GM21717 (cell line): Measurements from ENCODE around the gene MZT1.
"Not testable (repeated sequence)": the region's sequence is repeated elsewhere in the genome, so short reads cannot be mapped to it uniquely, and the experiment has no call there.

Experiments used
- ATAC-seq: cut with Tn5 transposase; IDR thresholded peaks from one replicate; pipeline ENCODE4 v1.9.1; 2021; ENCODE audit warnings: mild to moderate bottlenecking, moderate library complexity; ENCODE audit not compliant: unreplicated experiment

Gene MZT1, protein sequence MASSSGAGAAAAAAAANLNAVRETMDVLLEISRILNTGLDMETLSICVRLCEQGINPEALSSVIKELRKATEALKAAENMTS

DNA sequence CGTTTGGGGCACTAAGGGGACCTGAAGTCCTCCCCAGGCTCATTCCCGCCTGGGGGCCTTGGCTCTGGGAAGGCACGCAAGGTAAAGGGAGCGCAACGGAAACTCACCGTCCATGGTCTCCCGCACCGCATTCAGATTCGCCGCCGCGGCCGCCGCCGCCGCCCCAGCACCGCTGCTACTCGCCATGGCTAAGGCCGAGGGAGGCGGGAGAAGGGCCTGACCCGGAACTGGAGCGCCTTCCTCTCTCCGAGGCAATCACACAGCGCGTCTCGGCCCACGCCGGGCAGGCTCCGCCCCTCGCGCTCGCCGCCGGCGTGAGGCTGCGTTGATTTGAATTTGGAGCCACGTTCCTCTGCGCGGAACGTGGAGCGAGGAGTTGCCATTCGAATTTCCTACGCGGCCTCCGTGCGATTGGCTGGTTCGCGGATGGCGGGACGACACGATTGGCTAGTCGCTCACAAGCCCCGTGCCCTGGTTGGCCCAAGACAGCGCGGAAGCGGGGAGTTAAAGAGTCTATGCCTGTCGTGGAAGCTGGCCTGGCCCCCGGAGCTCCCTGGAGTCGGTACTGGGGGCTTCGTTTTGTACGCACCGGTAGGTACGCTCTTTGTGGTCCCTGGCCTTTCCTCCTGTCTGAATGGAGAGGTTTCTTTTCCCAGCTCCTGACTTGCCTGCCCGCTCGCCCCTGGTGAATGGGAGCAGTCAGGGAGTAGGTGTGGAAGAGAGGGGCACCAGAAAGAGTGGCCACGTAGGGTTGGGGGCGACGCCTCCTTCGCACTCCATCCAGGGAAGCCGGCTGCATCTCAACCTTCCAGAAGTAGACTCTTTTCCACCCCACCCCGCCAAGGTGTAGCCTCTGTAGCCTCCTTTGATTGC is at the start of gene MZT1, which contains the start of gene BORA:
MZT1 (minus strand) TSS at position 213 of the 873 bp plus-strand sequence; CDS start at position 186, 27 bp downstream.
BORA (plus strand) TSS at position 507 of the 873 bp plus-strand sequence. CDS start 1,018 bp downstream, outside the sequence.
- peak; percentile 98 for ATAC-seq

DNA sequence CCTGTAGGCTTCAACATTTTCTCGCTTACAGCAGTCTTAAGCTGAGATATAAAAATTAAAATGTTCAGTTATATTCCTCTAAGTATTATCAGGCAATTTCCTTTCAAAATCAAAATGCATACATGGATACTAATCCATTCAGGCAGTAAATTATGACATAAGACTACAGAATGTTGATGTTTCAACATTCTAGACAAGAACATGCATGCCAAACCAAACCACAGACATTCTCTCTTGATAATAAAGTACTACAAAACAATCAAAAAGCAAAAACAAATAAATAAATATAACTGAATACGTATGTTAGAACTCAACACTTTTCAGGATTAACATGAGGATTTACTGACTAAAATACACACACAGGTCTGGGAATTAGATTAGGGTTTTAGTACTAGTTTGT is 46.6 kb upstream of the MZT1 start:
- no peak for ATAC-seq

DNA sequence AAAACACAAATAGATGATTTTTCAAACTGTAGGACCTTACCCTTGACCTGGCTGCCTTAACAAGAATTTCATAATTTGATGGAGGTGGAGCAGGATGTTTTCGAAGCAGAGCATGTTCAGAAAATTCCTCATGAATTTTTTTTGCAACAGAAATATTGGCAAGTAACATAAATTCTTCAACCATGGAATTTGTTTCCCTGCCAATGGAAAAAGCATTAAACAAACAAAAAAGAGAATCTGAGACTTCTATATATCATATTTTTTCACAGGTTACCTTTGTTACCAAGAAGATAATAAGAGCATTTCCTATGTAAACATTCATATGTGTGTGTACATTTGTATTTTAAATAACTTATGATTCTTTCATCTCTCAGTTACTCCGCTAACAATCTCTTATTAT is 36.0 kb upstream of the MZT1 start:
- ATAC-seq: no peak

DNA sequence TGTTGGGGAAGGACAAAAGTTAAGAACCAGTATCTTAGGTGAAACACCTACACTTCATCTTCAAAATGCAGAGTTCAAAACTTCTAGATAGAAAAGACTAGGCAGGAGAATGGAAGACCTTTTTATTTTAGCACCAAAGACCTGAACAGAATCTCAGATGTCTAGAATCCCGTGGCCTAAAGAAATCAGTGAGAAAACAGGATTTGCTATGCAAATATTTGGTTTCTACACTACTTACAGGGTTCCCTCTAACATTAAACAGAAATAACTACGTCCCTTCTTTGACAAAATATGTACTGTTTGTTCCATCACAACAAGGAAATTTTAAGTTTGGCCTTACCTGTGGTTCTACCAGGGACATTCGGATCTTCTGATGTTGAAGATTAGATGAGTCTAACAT is 32.8 kb upstream of the MZT1 start:
- ATAC-seq: no peak

DNA sequence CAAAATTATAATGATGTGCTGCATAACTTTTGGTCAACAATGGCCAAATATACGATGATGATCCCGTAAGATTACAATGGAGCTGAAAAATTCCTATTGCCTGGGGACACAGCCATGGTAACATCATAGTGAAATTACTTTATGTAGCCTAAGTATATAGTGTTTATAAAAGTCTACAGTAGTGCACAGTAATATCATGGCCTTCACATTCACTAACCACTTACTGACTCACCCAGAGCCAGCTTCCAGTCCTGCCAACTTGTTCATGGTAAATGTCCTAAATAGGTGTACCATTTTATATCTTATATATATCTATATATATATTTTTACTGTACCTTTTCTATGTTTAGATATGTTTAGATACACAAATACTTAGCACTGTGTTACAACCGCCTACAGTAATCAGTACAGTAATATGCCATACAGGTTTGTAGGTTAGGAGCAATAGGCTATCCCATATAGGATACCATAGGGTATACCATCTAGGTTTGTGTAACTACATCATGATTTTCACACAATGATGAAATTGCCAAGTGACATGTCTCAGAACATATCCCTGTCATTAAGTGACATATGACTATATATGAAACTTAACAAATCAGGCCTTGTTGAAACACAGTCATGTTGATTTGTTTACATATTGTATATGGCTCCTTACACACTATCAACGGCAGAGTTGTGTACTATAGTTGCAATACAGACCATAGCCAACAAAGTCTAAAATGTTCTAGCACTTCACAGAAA is 30.5 kb upstream of the MZT1 start:
- no peak for ATAC-seq

DNA sequence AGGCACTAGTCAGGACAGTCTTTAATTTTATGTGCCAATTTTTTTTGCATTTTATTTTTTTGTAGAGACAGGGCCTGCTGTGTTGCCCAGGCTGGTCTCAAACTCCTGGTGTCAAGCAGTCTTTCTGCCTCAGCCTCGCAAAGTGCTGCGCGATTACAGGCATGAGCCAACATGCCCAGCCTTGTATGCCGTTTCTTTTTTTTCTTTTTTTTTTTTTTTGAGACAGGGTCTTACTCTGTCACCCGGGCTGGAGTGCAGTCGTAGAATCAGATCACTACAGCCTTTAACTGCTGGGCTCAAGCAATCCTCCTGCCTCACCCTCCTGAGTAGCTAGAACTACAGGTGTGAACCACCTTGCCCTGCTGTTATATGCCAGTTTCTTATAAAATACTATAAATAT is 26.7 kb upstream of the MZT1 start:
- ATAC-seq: no peak

DNA sequence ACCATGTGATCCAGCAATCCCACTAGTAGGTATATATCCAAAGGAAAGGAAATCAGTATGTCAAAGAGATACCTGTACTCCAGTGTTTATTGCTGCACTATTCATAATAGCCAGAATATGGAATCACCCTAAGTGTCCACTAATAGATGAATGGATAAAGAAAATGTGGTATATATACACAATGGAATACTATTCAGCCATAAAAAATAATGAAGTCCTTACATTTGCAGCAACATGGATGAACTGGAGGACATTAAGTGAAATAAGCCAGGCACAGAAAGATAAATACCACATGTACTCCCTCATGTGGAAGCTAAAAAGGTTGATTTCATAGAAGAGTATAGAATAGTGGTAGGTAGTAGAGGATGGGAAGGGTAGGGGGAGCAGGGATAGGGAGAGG is 23.8 kb upstream of the MZT1 start:
- ATAC-seq: no peak

DNA sequence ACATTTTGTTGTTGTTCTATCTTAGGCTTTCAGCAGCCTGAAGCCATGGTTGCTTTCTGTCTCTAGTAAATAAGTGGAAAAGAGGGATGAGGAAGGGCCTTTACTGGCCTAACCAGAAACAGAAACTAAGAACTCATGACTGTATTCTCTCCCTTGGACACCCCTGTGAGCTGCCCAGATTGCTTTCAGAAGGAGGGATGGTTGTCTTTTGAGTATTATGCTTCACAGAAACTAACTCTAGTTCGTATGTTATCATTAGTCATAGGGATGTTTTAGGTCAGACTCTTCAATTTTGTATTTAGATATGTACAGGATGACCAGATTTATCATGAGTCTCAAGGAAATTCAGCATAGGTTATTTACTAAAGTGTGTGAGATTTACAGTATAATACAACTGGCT is 17.8 kb upstream of the MZT1 start:
- peak; percentile 82 for ATAC-seq

DNA sequence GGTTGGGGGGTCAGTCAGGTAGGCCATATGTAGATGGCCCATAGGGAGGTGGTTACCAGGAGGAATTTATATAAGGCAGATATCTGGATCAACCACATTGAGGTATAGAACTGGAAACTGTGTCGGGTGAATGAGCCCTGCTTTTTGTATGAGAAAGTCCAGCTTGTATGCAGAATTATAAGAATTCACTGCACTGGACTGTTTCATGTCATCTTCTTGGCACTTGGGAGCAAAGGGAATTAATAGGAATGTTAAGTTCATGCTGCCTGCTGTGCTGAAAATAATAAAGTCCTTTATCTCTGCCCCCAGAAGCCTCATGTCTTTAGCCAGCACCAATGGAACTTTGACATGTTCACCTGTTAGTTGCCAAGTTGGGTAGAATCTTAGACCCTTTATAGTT is 12.6 kb upstream of the MZT1 start:
- no peak for ATAC-seq

DNA sequence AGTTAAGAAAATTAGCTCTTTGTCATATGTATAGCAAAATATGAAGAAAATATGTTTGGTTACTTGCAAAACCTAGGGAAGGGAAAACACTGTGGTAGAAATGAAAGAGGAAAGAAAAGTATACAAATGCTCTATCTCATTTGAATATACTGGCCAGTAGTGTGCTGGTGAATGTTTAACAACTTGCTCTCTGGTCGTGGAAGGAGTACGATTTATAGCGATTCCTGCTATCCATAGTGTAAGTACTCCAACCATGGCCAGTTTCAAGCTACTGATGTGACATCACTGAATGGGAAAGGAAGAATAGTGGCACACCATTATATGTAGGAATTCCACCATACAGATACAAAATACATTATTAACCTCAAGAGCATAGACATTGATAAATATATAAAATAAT is 9.6 kb upstream of the MZT1 start:
- ATAC-seq: no peak

DNA sequence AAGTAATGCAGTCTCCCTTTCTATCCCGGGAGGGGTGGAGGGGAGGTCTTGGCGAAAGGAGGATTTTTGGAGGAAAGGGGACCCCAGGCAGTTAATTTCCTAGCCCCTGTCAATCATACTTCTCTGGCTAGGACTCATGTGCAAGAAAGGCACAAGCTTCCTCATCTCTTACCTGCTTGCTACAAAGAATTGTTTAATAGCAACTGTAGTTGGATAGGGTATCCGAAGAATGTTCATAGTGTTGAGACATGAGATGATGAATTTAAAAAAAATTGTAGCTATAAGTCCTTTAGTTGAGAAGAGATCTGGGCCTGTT is 819 bp upstream of the MZT1 start:
- no peak for ATAC-seq

DNA sequence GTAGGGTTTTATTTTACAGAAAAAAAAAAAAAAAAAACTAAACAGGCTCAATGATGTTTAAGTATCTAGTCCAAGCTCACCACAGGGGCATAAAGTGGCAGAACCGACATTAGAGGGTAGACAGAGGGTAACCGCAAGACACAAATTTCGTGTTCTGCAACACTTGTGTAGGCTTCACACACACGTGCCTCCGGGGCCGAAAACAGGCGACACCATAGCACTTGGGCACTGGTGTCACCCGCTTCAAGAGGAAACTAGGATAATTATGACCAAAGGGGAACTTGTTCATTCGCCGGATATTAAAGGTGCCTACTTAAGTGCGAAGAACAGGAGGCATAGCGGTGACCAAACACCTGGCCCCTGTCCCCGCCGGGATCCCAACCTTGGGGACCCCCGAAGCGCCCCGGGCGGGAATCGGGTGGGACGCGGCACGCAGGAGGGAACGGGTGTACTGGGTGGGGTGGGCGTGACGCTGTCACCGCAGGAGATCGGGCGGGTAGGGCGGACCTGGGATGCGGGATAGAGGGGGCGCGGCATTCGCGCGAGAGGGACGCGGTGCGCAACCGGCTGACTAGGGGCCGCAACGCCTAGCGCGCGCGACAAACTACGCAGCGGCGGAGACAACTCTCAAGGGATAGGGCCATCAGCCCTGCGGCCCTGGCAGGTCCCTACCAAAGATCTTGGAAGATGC is 558 bp downstream of the MZT1 start:
- peak; percentile 28 for ATAC-seq

DNA sequence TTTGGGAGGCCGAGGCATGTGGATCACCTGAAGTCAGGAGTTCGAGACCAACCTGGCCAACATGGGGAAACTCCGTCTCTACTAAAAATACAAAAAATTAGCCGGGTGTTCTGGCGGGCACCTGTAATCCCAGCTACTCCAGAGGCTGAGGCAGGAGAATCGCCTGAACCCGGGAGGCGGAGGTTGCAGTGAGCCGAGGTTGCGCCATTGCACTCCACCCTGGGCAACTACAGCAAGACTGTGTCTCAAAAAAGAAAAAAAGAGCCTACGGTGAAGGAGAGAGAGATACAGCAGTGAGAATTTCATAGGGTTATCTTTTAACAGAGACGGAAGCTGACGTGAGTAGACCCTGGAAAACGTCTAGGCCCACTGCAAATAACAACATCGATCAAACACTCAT is 1.2 kb downstream of the MZT1 start:
- ATAC-seq: not testable (repeated sequence)

DNA sequence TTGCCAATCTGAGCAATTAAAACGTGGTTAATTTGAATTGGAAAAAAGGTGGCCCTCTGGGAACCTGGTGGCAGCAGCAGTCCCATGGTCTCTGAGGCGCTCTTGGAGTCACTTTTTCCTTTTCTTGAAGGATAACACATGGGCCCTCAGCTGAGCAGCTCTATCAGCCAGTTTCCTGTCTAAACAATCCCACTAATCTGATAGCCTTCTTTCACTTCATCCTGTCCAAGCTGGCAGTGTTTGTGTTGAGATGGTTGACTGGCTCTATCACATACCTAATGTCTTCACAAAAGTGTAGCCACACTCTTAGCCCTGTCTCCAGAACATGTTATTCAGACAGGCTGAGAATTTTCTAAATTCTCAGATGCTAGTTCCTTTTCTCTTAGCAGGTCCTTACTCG is 10.7 kb downstream of the MZT1 start:
- ATAC-seq: no peak

DNA sequence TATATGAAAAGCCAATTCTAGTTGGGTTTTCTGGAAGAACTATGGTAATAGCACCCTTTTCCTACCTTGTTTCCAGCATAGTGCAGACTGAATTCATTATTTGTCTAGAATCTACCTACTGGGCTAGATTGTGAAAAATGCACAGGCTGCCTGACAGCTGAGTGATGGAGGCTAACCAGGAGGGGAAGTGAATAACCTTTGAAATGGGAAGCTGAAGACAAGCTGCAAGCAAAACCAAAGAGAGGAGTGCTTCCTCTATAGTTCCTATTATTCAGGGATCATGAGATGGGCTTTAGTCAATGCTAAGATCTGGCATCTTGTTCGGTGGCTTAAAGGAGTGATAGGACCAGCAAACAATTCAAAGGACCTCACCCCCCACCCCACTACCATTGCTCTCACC is 26.9 kb downstream of the MZT1 start:
- ATAC-seq: no peak

DNA sequence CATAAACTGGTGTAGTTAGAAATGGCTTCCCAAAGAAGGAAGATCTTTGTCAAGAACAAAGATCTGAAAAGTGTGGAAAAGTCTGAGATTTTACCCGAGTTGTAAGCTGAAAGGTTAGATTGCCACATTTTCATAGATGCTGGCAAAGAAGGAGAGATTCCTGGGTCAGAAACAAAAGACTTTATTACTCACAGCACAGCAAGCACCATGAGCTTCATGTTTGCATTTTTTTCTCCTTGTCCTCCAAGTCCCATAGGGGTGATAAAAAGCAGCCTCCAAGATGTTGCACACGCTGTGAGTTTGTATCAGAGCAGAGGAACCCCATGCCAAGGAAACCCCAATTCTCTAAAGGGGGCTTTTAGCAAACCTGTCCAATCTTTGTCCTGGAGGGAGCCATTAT is 29.3 kb downstream of the MZT1 start:
- no peak for ATAC-seq

DNA sequence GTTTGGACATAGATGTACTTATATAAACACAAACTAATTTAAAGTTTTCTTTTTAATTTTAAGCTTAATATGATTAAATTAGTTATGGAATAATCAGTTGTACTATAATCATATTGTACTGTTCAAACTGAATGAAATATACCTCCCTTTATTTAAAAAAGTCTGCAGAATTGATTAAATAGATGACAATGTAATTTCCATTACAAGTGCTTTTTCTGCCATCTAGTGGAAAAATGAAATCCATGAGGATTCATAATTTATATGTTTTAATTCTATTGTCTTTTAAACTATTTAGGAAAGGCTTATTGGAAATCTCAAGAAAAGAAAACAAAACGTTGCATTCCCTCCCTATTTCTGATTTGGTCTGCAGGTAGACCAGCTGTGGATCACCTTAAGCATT is 30.9 kb downstream of the MZT1 start:
- ATAC-seq: no peak

DNA sequence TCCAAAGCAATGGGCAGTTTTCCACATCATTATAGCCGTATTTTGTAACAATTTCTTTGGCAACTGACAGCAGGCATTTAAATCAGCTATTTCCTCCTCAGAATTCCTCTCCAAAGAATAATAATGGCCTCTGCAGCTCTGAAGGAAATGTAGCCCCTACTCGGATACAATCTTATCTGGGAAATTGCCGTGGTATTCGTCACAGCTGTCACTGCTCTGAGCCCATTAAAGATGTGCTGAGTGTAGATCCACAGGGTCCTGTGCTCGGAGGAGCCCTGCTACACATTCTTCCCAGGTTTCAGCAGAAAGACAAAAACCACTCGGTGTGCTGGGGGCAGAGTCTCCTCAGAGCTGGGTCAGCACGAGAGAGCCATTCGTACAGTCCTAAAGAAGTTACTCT is 33.1 kb downstream of the MZT1 start:
- ATAC-seq: no peak

DNA sequence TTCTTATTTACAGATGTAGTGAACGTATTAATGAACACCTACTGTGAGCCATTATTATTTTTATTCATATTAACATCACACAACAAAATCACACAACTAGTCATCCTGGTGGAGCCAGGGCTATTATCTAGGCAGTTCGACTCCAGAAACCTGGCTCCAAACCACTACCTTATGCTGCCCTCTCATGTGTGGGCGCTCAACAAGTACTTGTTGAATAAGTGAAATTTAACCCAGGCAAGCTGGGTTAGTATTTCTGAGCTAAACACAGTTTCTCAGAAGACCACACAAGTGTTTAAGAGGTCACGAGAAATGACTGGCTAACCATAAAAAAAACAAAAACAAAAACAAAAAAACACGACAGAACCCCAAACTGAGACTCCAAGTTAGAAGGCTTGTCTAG is 33.6 kb downstream of the MZT1 start:
- ATAC-seq: no peak

DNA sequence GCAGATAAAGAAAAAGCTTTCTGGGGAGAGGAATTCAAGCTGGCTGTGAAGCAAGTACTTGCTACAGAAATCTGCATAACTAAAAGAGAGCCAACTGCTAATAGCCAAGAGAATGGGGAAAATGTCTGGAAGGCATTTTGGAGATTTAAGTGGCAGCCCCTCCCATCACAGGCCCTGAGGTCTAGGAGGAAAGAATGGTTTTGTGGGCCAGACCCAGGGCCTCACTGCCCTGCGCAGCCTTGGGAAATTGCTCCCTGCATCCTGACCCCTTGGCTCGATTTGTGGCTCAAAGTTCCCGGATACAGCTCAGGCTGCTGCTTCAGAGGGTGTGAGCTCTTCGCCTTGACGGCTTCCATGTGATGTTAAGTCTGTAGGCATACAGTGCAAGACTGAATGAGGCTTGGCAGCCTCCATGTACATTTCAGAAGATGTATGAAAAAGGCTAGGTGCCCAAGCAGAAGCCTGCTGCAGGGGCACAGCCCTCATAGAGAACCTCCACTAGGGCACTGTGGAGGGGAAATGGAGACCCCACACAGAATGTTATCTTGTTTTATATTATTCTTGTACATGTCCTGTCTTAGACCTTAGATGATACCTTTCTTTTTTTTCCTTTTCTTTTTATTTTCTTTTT is 34.4 kb downstream of the MZT1 start:
- ATAC-seq: no peak

DNA sequence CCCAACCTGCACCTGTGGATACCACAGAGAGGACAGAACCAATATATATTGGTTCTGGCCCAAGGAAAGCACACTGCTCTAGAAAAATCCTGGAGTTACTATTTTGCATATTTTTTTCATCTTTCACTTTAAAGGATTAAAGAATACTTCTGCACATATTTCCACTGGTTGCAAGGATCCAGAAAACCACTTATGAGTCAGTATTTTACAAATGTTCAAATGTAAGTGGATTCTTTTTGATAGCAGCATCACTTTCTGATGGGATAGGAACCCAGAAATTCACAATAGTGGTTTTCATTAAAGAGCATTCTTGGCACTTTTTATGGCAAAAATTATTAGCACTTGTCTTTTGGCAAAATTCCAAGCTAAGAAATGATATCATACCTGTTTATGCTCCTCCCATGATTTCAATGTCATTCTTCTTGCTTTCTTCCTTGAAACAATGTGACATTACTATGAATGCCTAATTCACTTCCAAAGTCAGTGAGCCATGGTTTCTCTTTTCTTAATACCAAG is 38.2 kb downstream of the MZT1 start:
- ATAC-seq: no peak
